HEK293T (cell line): ENCODE results near the gene WDR46.

Experiments
- BHLHE40 ChIP-seq: fragments of 450-650 bp; IDR thresholded peaks from 2 replicates; pipeline ENCODE4 v1.6.1; 2016; ENCODE audit warnings: mild to moderate bottlenecking, moderate library complexity, borderline replicate concordance
- ELF4 ChIP-seq: fragments of 450-650 bp; IDR thresholded peaks from 2 replicates; pipeline ENCODE4 v1.6.1; 2017; ENCODE audit warnings: antibody characterized with exemption
- FOXA1 ChIP-seq: fragments of 450-650 bp; IDR thresholded peaks from 2 replicates; pipeline ENCODE4 v1.6.1; 2016; ENCODE audit warnings: mild to moderate bottlenecking
- FOXK2 ChIP-seq: fragments of 450-650 bp; IDR thresholded peaks from 2 replicates; pipeline ENCODE4 v1.6.1; 2016; ENCODE audit warnings: mild to moderate bottlenecking
- HDGF ChIP-seq: fragments of 450-650 bp; IDR thresholded peaks from 2 replicates; pipeline ENCODE4 v1.6.1; 2017; ENCODE audit warnings: antibody characterized with exemption, borderline replicate concordance
- LEF1 ChIP-seq: fragments of 450-650 bp; IDR thresholded peaks from 2 replicates; pipeline ENCODE4 v1.6.1; 2017; ENCODE audit warnings: mild to moderate bottlenecking, borderline replicate concordance
- NFRKB ChIP-seq: fragments of 450-650 bp; IDR thresholded peaks from 2 replicates; pipeline ENCODE4 v1.6.1; 2016; ENCODE audit warnings: mild to moderate bottlenecking, moderate library complexity
- SP1 ChIP-seq: fragments of 450-650 bp; IDR thresholded peaks from 2 replicates; pipeline ENCODE4 v1.6.1; 2017
- SUZ12 ChIP-seq: fragments of 450-650 bp; IDR thresholded peaks from 2 replicates; pipeline ENCODE4 v1.6.1; 2016; ENCODE audit warnings: mild to moderate bottlenecking
- TARDBP ChIP-seq: fragments of 450-650 bp; IDR thresholded peaks from 2 replicates; pipeline ENCODE4 v1.6.1; 2016

DNA sequence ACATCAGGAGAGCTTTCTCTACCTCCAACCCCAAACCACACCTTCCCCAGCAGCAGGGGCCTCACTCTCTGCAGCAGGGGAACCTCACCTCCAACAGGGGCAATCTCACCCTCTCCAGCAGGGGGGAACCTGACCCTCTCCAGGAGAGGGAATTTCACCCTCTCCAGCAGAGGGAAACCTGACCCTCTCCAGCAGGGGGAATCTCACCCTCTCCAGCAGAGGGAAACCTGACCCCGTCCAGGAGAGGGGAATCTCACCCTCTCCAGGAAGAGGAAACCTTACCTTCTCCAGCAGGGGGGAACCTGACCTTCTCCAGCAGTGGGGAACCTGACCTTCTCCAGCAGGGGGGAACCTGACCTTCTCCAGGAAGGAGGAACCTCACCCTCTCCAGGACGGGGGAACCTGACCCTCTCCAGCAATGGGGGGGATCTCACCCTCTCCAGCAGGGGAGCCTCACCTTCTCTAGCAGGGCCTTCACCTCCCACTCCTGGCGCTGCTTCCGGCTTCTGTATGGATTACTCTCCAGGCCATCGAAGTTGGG is 9.0 kb downstream of the WDR46 start:
- TF ChIP-seq TARDBP (no peak), FOXK2 (no peak), SP1 (no peak), SUZ12 (no peak), NFRKB (no peak), FOXA1 (no peak), BHLHE40 (no peak), HDGF (no peak), ELF4 (no peak), LEF1 (no peak)
